ENCODE results near the gene RAMACL. TPM values are rescaled to one million over a fixed set of nuclear protein-coding genes. Genes with fewer than 3 reads are reported as not detected.
A peak's percentile ranks its signal among the peaks of the same experiment; 100 is the strongest.

The RAMACL gene
- total RNA-seq, 1 donor from 2014 or later: 0.77 TPM

DNA sequence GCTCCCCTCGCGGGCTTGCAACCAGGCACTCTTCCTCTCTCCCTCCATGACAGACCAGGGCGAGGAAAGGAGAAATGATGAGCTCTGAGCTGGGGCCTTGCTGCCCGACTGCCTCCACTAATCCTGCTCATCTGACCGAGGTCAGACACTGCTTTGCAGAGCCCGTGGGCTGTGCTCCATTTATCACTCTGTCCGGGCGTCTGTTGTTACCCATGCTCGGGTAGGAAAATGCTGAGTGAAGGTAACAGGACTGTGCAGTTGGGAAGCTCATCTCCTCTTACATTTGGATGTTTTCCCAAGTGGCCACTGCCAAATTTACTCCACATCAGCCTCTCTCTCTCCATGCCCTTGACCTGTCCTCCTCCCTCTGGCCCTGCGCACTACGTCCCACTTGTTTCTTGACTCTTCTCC is 26.0 kb upstream of the RAMACL start:
- peaks cover 53% of the 10 kb centered on the region for H3K4me1 ChIP-seq
- peak overlapping the region; percentile 65 for H3K27ac ChIP-seq (replicated peaks)
- intact Hi-C loops (cut with micrococcal nuclease): no loop called here

GRCh38 chr6:166611631-166612030 is 25.2 kb upstream of the RAMACL start:
- no peak overlapping the region for H3K4me3 ChIP-seq
- no peaks in the 10 kb centered on the region for H3K27me3 ChIP-seq (ENCODE audit: low read depth)
- no peaks in the 10 kb centered on the region for H3K36me3 ChIP-seq
- H3K27ac ChIP-seq (replicated peaks): no peak overlapping the region
- H3K9me3 ChIP-seq (replicated peaks): no peaks in the 10 kb centered on the region
- intact Hi-C loops (cut with micrococcal nuclease): no loop called here
- H3K4me1 ChIP-seq: peaks cover 49% of the 10 kb centered on the region
- DNase-seq: no peak
- TF ChIP-seq CTCF (IDR thresholded peaks at IDR 0.05; ENCODE audit: borderline replicate concordance): no peak

More for the DNA sequence above, 26.0 kb upstream of the RAMACL start:
- H3K36me3 ChIP-seq: no peaks in the 10 kb centered on the region
- no peak overlapping the region for H3K4me3 ChIP-seq
- no peak for TF ChIP-seq CTCF (IDR thresholded peaks at IDR 0.05; ENCODE audit: borderline replicate concordance)
- no peaks in the 10 kb centered on the region for H3K27me3 ChIP-seq (ENCODE audit: low read depth)
- no peaks in the 10 kb centered on the region for H3K9me3 ChIP-seq (replicated peaks)
- DNase-seq: no peak

GRCh38 chr6:166610069-166610468 is 23.6 kb upstream of the RAMACL start:
- no peak overlapping the region for H3K27ac ChIP-seq (replicated peaks)
- H3K4me1 ChIP-seq: peaks cover 33% of the 10 kb centered on the region
- no peaks in the 10 kb centered on the region for H3K27me3 ChIP-seq (ENCODE audit: low read depth)
- DNase-seq: no peak
- TF ChIP-seq CTCF (IDR thresholded peaks at IDR 0.05; ENCODE audit: borderline replicate concordance): no peak
- no peak overlapping the region for H3K4me3 ChIP-seq
- no peaks in the 10 kb centered on the region for H3K36me3 ChIP-seq
- H3K9me3 ChIP-seq (replicated peaks): no peaks in the 10 kb centered on the region
- intact Hi-C loops (cut with micrococcal nuclease): no loop called here

DNA sequence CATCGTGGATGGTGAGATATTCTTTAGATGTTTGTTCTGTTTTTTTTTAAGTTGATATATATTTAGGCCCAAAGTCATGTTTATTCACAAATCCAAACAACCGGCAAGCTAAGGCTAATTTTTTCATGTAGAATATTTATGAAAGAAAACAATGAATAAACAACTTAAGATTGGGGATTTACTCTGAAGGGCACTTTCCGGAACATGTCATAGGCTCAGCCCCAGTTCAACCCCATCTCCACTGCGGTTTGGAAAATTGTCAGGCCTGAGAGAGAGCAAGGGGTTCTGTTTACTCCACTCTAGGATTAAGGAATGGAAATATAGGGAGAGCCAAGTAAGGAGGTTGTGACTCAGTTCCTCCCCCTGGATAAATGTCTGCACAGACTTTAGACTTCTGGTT is 22.3 kb upstream of the RAMACL start:
- Histone ChIP-seq H3K4me3 (no peak overlapping the region), H3K9me3 (replicated peaks) (no peaks in the 10 kb centered on the region), H3K27me3 (ENCODE audit: low read depth) (no peaks in the 10 kb centered on the region), H3K4me1 (peaks cover 20% of the 10 kb centered on the region), H3K27ac (replicated peaks) (no peak overlapping the region), H3K36me3 (no peaks in the 10 kb centered on the region)
- intact Hi-C loops (cut with micrococcal nuclease): no loop called here
- no peak for TF ChIP-seq CTCF (IDR thresholded peaks at IDR 0.05; ENCODE audit: borderline replicate concordance)
- no peak for DNase-seq

DNA sequence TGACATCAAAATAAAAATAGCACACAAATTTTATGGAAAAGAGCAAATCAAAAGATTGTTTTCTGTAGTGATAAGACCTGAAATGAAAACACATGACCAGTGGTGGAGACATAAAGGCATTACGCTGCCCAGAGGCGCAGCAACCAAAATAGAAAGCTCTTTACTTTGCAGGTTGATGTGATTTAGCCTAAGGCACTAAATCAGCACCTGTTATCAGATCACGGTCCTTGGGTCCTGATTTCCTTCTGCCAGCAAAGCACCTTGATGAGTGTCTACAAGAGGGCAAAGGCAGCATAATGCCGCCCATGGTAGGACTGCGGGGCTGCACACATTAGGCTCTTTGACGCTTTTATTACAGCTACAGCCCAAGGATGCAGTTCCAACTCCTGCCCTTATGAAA is 19.3 kb upstream of the RAMACL start:
- H3K4me1 ChIP-seq: no peaks in the 10 kb centered on the region
- no peak overlapping the region for H3K4me3 ChIP-seq

More for the DNA sequence above, 19.3 kb upstream of the RAMACL start:
- no peak for TF ChIP-seq CTCF (IDR thresholded peaks at IDR 0.05; ENCODE audit: borderline replicate concordance)
- intact Hi-C loops (cut with micrococcal nuclease): no loop called here
- DNase-seq: no peak
- H3K36me3 ChIP-seq: no peaks in the 10 kb centered on the region
- H3K9me3 ChIP-seq (replicated peaks): no peaks in the 10 kb centered on the region
- H3K27me3 ChIP-seq (ENCODE audit: low read depth): no peaks in the 10 kb centered on the region
- H3K27ac ChIP-seq (replicated peaks): no peak overlapping the region
